Measurements from ENCODE around the gene GCNA.

DNA sequence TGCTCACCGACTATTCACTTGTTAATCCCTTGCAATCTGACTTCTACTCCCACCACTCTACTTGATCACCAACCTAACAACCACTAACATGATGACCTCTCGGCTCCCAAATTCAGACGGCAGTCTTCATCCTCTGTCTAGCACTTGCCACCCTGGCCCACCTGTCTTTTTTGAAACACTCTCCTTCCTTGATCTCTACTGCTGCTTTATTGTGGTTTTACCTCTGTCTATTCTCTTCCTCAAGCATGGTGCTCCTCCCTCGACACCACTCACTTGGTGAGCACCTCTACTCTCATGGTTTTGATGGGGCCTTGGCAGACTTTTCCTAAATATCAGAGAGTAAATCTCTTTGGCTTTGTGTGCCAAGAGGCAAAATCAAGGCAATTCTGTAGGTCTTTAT is 61.8 kb downstream of the GCNA start:
- TF ChIP-seq NFYB (CRISPR knock-in tag; IDR thresholded peaks at IDR 0.05): no peak
- TF ChIP-seq, protein P1, sequence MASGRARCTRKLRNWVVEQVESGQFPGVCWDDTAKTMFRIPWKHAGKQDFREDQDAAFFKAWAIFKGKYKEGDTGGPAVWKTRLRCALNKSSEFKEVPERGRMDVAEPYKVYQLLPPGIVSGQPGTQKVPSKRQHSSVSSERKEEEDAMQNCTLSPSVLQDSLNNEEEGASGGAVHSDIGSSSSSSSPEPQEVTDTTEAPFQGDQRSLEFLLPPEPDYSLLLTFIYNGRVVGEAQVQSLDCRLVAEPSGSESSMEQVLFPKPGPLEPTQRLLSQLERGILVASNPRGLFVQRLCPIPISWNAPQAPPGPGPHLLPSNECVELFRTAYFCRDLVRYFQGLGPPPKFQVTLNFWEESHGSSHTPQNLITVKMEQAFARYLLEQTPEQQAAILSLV (CRISPR knock-in tag; IDR thresholded peaks at IDR 0.05; ENCODE audit: borderline replicate concordance): no peak
- TF ChIP-seq NCOA1 (CRISPR knock-in tag; IDR thresholded peaks at IDR 0.05): no peak
- TF ChIP-seq ZC3H13 (CRISPR knock-in tag; IDR thresholded peaks at IDR 0.05): no peak
- TF ChIP-seq FOXK1 (CRISPR knock-in tag; IDR thresholded peaks at IDR 0.05; ENCODE audit: borderline replicate concordance, low read depth): no peak
- TF ChIP-seq POLR2G (IDR thresholded peaks at IDR 0.05; ENCODE audit: low read depth, low read length): no peak
- TF ChIP-seq, protein P2, sequence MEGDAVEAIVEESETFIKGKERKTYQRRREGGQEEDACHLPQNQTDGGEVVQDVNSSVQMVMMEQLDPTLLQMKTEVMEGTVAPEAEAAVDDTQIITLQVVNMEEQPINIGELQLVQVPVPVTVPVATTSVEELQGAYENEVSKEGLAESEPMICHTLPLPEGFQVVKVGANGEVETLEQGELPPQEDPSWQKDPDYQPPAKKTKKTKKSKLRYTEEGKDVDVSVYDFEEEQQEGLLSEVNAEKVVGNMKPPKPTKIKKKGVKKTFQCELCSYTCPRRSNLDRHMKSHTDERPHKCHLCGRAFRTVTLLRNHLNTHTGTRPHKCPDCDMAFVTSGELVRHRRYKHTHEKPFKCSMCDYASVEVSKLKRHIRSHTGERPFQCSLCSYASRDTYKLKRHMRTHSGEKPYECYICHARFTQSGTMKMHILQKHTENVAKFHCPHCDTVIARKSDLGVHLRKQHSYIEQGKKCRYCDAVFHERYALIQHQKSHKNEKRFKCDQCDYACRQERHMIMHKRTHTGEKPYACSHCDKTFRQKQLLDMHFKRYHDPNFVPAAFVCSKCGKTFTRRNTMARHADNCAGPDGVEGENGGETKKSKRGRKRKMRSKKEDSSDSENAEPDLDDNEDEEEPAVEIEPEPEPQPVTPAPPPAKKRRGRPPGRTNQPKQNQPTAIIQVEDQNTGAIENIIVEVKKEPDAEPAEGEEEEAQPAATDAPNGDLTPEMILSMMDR (CRISPR knock-in tag; IDR thresholded peaks at IDR 0.05): no peak
- no peak for TF ChIP-seq ZNF441 (CRISPR knock-in tag; IDR thresholded peaks at IDR 0.05; ENCODE audit: borderline replicate concordance)
